ENCODE results near the gene RECK.

DNA sequence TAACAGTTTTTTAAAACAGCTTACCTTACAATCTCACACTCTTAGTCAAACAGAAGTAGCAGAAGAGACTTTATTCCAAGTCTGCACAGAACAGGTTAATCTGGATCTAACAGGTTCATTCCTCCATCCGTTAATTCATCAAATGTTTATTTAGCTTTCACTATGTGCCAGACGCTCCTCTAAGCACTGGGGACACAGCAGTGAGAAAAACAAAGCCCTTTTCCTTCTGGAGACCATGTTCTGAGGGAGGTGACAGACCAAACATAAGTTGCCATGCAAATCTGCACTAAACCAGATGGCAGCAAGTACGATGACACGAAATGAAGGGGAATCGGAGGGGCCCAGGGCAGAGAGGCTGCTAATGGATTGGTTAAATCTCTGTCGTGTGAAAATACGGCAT, 82.8 kb downstream of the RECK start:
- TF ChIP-seq EZH2 (IDR thresholded peaks at IDR 0.05; ENCODE audit: insufficient read depth, poor library complexity, severe bottlenecking) = no peak
- no peak for TF ChIP-seq EZH2phosphoT487 (IDR thresholded peaks at IDR 0.05; ENCODE audit: insufficient read depth, low read depth)
